ENCODE measurements around the gene MOB2. TPM values are rescaled to one million over a fixed set of nuclear protein-coding genes. Genes with fewer than 3 reads are reported as not detected.

The MOB2 gene
- total RNA-seq, 1 donor from 2014 or later, result 49.5 TPM

- H3K9me3 ChIP-seq (replicated peaks), result no peaks in the 10 kb centered on the region
- intact Hi-C loops (cut with micrococcal nuclease), result no loop called here
- H3K4me1 ChIP-seq, result peaks cover 21% of the 10 kb centered on the region
- peaks cover 41% of the 10 kb centered on the region for H3K27me3 ChIP-seq (ENCODE audit: low read depth)
- DNase-seq, result no peak
- H3K4me3 ChIP-seq, result no peak overlapping the region
- H3K27ac ChIP-seq (replicated peaks), result no peak overlapping the region
- H3K36me3 ChIP-seq, result no peaks in the 10 kb centered on the region
- TF ChIP-seq CTCF (IDR thresholded peaks at IDR 0.05; ENCODE audit: borderline replicate concordance), result no peak
Measured at GRCh38 chr11:1442163-1442562, 44.4 kb downstream of the MOB2 start.

GRCh38 chr11:1440496-1440895 lies 46.1 kb downstream of the MOB2 start:
- peaks cover 57% of the 10 kb centered on the region for H3K27me3 ChIP-seq (ENCODE audit: low read depth)
- intact Hi-C loops (cut with micrococcal nuclease), result no loop called here

GRCh38 chr11:1440066-1440465 lies 46.5 kb downstream of the MOB2 start:
- intact Hi-C loops (cut with micrococcal nuclease), result no loop called here
- Histone ChIP-seq H3K4me3 (no peak overlapping the region), H3K27ac (replicated peaks) (no peak overlapping the region), H3K27me3 (ENCODE audit: low read depth) (peaks cover 54% of the 10 kb centered on the region), H3K36me3 (no peaks in the 10 kb centered on the region), H3K4me1 (peaks cover 31% of the 10 kb centered on the region), H3K9me3 (replicated peaks) (no peaks in the 10 kb centered on the region)
- TF ChIP-seq CTCF (IDR thresholded peaks at IDR 0.05; ENCODE audit: borderline replicate concordance), result no peak
- DNase-seq, result no peak

More at GRCh38 chr11:1440496-1440895, 46.1 kb downstream of the MOB2 start:
- TF ChIP-seq CTCF (IDR thresholded peaks at IDR 0.05; ENCODE audit: borderline replicate concordance), result no peak
- H3K4me1 ChIP-seq, result peaks cover 31% of the 10 kb centered on the region
- no peaks in the 10 kb centered on the region for H3K9me3 ChIP-seq (replicated peaks)
- no peak overlapping the region for H3K4me3 ChIP-seq
- no peaks in the 10 kb centered on the region for H3K36me3 ChIP-seq
- H3K27ac ChIP-seq (replicated peaks), result no peak overlapping the region
- no peak for DNase-seq

- intact Hi-C loops (cut with micrococcal nuclease), result no loop called here
- peaks cover 51% of the 10 kb centered on the region for H3K27me3 ChIP-seq (ENCODE audit: low read depth)
- H3K9me3 ChIP-seq (replicated peaks), result no peaks in the 10 kb centered on the region
- H3K4me1 ChIP-seq, result peaks cover 31% of the 10 kb centered on the region
- H3K36me3 ChIP-seq, result no peaks in the 10 kb centered on the region
- no peak overlapping the region for H3K27ac ChIP-seq (replicated peaks)
- DNase-seq, result no peak
- no peak overlapping the region for H3K4me3 ChIP-seq
- TF ChIP-seq CTCF (IDR thresholded peaks at IDR 0.05; ENCODE audit: borderline replicate concordance), result no peak
Measured at GRCh38 chr11:1439341-1439740, 47.2 kb downstream of the MOB2 start.

GRCh38 chr11:1438967-1439330 lies 47.6 kb downstream of the MOB2 start:
- Histone ChIP-seq H3K27me3 (ENCODE audit: low read depth) (peaks cover 49% of the 10 kb centered on the region), H3K36me3 (no peaks in the 10 kb centered on the region), H3K4me3 (no peak overlapping the region), H3K9me3 (replicated peaks) (no peaks in the 10 kb centered on the region), H3K4me1 (peaks cover 31% of the 10 kb centered on the region), H3K27ac (replicated peaks) (no peak overlapping the region)
- TF ChIP-seq CTCF (IDR thresholded peaks at IDR 0.05; ENCODE audit: borderline replicate concordance), result no peak
- intact Hi-C loops (cut with micrococcal nuclease), result no loop called here
- DNase-seq, result no peak
